Left colon (tissue), 2 donors: Measurements from ENCODE around the gene CAMK2D. TPM values are rescaled to one million over a fixed set of nuclear protein-coding genes. Genes with fewer than 3 reads are reported as not detected.

Experiments used
- ATAC-seq: fragments of 200-7000 bp; cut with Tn5 transposase; one replicate; pipeline ENCODE4 v1.9.1; 2020; ENCODE audit warnings: mild to moderate bottlenecking, moderate library complexity
- DNase-seq, 2 donors: peaks; one replicate each; pipeline ENCODE4 v3.0.0-alpha.2; 2020
- intact Hi-C, 2 donors: fragments of 100-400 bp; cut with DNase I in 1 of 2; cut with micrococcal nuclease in 1 of 2; formaldehyde crosslinking; loops; one replicate each; pipeline versions ENCODE4 v1.11.2 to v1.14.0; 2022; cut with DNase I, micrococcal nuclease
- total RNA-seq, 2 donors: library from RNA; stranded (reverse); fragmentation: NEBNext Ultra II Directional; extraction: Animal tissue kit (Norgen Biotek cat#: 25700); gene quantifications; one replicate each; pipeline ENCODE4 v1.2.1, GENCODE V29; 2021
- donor health status: DM: no; HTN: no; CAD: no.
- donor health status: DM: yes; HTN: yes; CAD: no.

CAMK2D gene
- total RNA-seq, 2 donors from 2014 or later: 86.6 to 87.3 TPM

GRCh38 chr4:113407409-113407808 lies 354.1 kb downstream of the CAMK2D start:
- intact Hi-C loops: loop anchor here in 1 of 2 donors (10.0 kb wide), 1 partner anchor 127 kb away; no protein-coding TSS in a partner anchor
- ATAC-seq (no peak), DNase-seq (no peak)

- intact Hi-C loops: loop anchor here in 1 of 2 donors (10.0 kb wide), 1 partner anchor 128 kb away; no protein-coding TSS in a partner anchor
- ATAC-seq (no peak), DNase-seq (no peak)
Measured at GRCh38 chr4:113406723-113407016, 354.9 kb downstream of the CAMK2D start.

GRCh38 chr4:113405874-113406722 lies 355.4 kb downstream of the CAMK2D start:
- DNase-seq (no peak), ATAC-seq (no peak)
- intact Hi-C loops: loop anchor here in 1 of 2 donors (10.0 kb wide), 1 partner anchor 129 kb away; no protein-coding TSS in a partner anchor

GRCh38 chr4:113404841-113405240 lies 356.7 kb downstream of the CAMK2D start:
- intact Hi-C loops: loop anchor here in 1 of 2 donors (5.0 to 10.0 kb wide), 2 partner anchors 130 to 362 kb away; no protein-coding TSS in a partner anchor
- no peak for DNase-seq
- ATAC-seq: no peak

- DNase-seq (no peak), ATAC-seq (no peak)
- intact Hi-C loops: loop anchor here in 1 of 2 donors (5.0 to 10.0 kb wide), 2 partner anchors 131 to 363 kb away; no protein-coding TSS in a partner anchor
Measured at GRCh38 chr4:113404167-113404571, 357.4 kb downstream of the CAMK2D start.

Other genes with a start within 250 kb of the CAMK2D start
- gene ARSJ, start 217.9 kb upstream of the CAMK2D start, total RNA-seq: 10 to 100 TPM in 1 of 2 donors, 1 to 10 TPM in 1; 9.3 to 10.6 TPM